ENCODE measurements around the gene AUTS2.

Gene AUTS2

DNA sequence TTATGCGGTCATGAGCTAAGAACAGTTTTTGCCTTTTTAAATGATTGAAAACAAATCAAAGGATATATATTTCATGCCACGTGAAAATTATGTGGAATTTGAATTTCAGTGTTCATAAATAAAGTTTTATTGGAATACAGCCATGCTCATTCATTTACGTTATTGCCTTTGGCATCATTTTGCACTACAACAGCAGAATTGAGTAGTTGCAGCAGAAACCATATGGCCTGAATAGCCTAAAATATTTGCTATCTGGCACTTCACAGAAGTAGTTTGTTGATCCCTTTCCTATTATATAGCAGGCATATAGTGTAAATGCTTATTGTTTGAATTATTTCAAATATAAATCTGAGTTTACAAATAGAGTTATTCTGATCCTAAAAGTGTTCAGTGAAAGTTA is 59.7 kb downstream of the AUTS2 start:
- Histone ChIP-seq H3K4me3 (ENCODE audit: low read depth, low read length) (no peak overlapping the region), H3K27ac (ENCODE audit: low read depth, low read length) (no peak overlapping the region), H3K9me3 (ENCODE audit: control insufficient read depth, insufficient read depth, low read depth, low read length) (no peaks in the 10 kb centered on the region), H3K4me1 (ENCODE audit: control insufficient read depth, insufficient read depth, low read length) (peaks cover 49% of the 10 kb centered on the region), H3K27me3 (ENCODE audit: control insufficient read depth, insufficient read depth, low read length) (peaks cover 10% of the 10 kb centered on the region; the same call in 1 of the 2 replicates), H3K36me3 (ENCODE audit: control insufficient read depth, insufficient read depth, low read length) (no peaks in the 10 kb centered on the region), H3K9ac (ENCODE audit: low read length) (no peak overlapping the region)

DNA sequence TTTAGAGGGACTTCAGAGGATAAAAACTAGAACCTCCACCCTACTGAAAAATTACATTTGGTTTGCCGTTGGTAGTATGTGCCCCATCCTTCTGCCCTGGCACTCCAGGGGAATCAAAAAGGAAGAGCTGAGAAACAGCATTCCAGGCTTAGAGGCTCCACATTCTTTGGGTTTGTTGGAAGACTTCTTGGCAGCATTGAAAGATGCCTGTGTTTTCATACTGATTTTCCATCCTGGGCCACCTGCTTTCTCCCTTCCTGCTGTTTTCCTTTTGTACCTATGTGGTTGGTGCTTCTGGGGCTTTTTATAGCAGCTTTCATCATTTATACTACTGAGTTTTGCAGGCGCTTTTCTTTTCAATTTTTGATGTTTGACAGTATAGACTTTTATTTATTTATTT is 61.7 kb downstream of the AUTS2 start:
- H3K4me1 ChIP-seq (ENCODE audit: control insufficient read depth, insufficient read depth, low read length), result peaks cover 35% of the 10 kb centered on the region
- H3K36me3 ChIP-seq (ENCODE audit: control insufficient read depth, insufficient read depth, low read length), result no peaks in the 10 kb centered on the region
- H3K9me3 ChIP-seq (ENCODE audit: control insufficient read depth, insufficient read depth, low read depth, low read length), result no peaks in the 10 kb centered on the region
- no peaks in the 10 kb centered on the region for H3K27me3 ChIP-seq (ENCODE audit: control insufficient read depth, insufficient read depth, low read length)
- no peak overlapping the region for H3K9ac ChIP-seq (ENCODE audit: low read length)
- no peak overlapping the region for H3K27ac ChIP-seq (ENCODE audit: low read depth, low read length)
- H3K4me3 ChIP-seq (ENCODE audit: low read depth, low read length), result no peak overlapping the region

DNA sequence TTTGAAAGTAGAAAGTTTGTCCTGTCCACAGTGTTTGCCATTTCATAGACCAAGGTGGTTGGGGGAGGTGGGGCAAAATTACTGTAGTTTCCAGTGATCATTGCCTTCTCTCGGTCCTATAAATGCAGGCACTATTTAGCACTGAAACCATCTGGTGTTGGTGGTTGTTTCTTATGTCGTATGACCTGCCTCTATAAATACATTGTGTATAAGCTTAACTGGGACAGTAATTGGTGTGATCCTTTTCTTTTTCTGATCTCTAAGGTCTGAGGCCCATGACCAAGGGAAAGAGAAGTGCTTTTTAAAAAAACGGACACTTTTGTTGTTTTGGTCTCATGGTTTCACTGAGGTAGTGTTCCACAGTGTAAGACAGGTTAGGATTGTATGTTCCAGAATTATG is 63.1 kb downstream of the AUTS2 start:
- Histone ChIP-seq H3K4me1 (ENCODE audit: control insufficient read depth, insufficient read depth, low read length) (peaks cover 22% of the 10 kb centered on the region), H3K27me3 (ENCODE audit: control insufficient read depth, insufficient read depth, low read length) (no peaks in the 10 kb centered on the region), H3K27ac (ENCODE audit: low read depth, low read length) (no peak overlapping the region), H3K9ac (ENCODE audit: low read length) (no peak overlapping the region), H3K4me3 (ENCODE audit: low read depth, low read length) (no peak overlapping the region), H3K9me3 (ENCODE audit: control insufficient read depth, insufficient read depth, low read depth, low read length) (no peaks in the 10 kb centered on the region), H3K36me3 (ENCODE audit: control insufficient read depth, insufficient read depth, low read length) (no peaks in the 10 kb centered on the region)

DNA sequence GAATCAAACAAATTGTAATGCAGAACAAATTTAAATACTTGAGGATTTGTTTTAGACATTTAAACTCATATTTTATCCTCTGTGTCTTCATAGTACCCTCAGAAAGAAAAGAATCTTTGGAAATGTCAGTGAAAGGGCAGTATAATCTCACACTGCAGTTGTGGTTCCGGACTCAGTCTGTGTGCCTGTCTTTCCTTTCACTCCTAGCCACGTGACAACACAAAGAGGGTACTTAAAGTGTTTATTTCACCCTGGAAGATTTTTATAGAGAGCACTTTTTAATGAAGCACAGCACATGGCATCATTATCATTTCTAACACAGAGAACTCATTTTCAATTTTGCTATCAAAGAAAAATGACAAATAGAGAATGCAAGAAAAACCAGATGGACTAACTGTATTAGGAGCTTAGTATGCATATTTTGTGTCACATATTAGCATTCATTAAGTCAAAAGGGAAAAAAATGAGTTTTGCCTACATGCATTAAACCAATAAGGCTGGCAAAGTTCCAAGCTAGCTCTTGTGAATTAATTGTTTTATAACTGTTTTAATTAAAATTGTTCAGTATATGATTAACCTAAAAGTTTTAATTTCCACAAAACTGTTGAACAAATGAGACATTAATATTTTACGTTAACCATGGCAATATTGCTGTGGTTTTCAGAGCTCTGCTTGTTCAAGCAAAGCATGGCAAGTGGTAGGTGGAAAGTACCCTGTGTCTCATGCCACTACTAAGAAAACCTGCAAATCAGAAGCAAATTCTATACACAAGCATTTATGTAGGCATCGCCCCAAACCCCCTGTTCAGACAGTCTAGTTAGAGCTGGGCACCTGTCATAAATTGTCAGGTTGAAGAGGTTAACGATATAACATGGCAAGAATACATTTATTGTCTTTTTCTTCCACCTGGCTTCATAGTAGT is 65.9 kb downstream of the AUTS2 start:
- Histone ChIP-seq H3K27me3 (ENCODE audit: control insufficient read depth, insufficient read depth, low read length) (no peaks in the 10 kb centered on the region), H3K4me3 (ENCODE audit: low read depth, low read length) (no peak overlapping the region), H3K4me1 (ENCODE audit: control insufficient read depth, insufficient read depth, low read length) (peaks cover 10% of the 10 kb centered on the region), H3K9ac (ENCODE audit: low read length) (no peak overlapping the region), H3K27ac (ENCODE audit: low read depth, low read length) (no peak overlapping the region), H3K9me3 (ENCODE audit: control insufficient read depth, insufficient read depth, low read depth, low read length) (no peaks in the 10 kb centered on the region), H3K36me3 (ENCODE audit: control insufficient read depth, insufficient read depth, low read length) (no peaks in the 10 kb centered on the region)

GRCh38 chr7:69665369-69665768 is 67.1 kb downstream of the AUTS2 start:
- Histone ChIP-seq H3K4me1 (ENCODE audit: control insufficient read depth, insufficient read depth, low read length) (no peaks in the 10 kb centered on the region; the same call in 1 of the 2 replicates), H3K36me3 (ENCODE audit: control insufficient read depth, insufficient read depth, low read length) (no peaks in the 10 kb centered on the region), H3K27me3 (ENCODE audit: control insufficient read depth, insufficient read depth, low read length) (no peaks in the 10 kb centered on the region), H3K4me3 (ENCODE audit: low read depth, low read length) (no peak overlapping the region), H3K9me3 (ENCODE audit: control insufficient read depth, insufficient read depth, low read depth, low read length) (no peaks in the 10 kb centered on the region), H3K27ac (ENCODE audit: low read depth, low read length) (no peak overlapping the region), H3K9ac (ENCODE audit: low read length) (no peak overlapping the region)

DNA sequence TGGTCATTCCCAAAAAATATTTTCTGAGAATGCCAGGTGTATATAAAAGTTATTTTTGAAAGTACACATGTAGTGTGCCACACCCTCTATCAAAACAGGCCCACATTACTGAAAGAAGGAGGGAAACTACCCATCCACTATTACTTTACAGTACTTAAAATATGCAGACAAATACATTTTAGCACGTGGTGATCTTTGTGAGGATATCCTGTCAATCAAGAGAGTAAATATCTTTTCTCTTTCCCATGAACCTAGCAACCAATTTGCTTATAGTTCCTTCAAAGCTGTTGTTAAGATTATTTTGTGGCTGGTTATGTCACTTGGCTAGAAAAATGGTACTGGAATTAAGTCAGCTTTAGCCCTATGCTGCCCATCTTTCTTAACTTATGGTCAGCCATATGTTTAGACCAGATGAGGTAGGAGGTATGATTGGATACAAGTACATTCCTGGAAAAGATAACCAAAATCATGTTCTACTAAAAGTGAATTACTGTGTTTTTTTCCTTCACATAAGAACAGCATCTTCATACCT is 70.1 kb downstream of the AUTS2 start:
- Histone ChIP-seq H3K27me3 (ENCODE audit: control insufficient read depth, insufficient read depth, low read length) (no peaks in the 10 kb centered on the region), H3K9ac (ENCODE audit: low read length) (no peak overlapping the region), H3K4me1 (ENCODE audit: control insufficient read depth, insufficient read depth, low read length) (no peaks in the 10 kb centered on the region), H3K4me3 (ENCODE audit: low read depth, low read length) (no peak overlapping the region), H3K9me3 (ENCODE audit: control insufficient read depth, insufficient read depth, low read depth, low read length) (no peaks in the 10 kb centered on the region), H3K27ac (ENCODE audit: low read depth, low read length) (no peak overlapping the region), H3K36me3 (ENCODE audit: control insufficient read depth, insufficient read depth, low read length) (no peaks in the 10 kb centered on the region)

- no peaks in the 10 kb centered on the region for H3K36me3 ChIP-seq (ENCODE audit: control insufficient read depth, insufficient read depth, low read length)
- H3K4me1 ChIP-seq (ENCODE audit: control insufficient read depth, insufficient read depth, low read length), result peaks cover 5% of the 10 kb centered on the region
- no peak overlapping the region for H3K4me3 ChIP-seq (ENCODE audit: low read depth, low read length)
- H3K9ac ChIP-seq (ENCODE audit: low read length), result no peak overlapping the region
- H3K27ac ChIP-seq (ENCODE audit: low read depth, low read length), result no peak overlapping the region
- H3K9me3 ChIP-seq (ENCODE audit: control insufficient read depth, insufficient read depth, low read depth, low read length), result no peaks in the 10 kb centered on the region
- no peaks in the 10 kb centered on the region for H3K27me3 ChIP-seq (ENCODE audit: control insufficient read depth, insufficient read depth, low read length)
Observed at GRCh38 chr7:69670701-69671100, 72.4 kb downstream of the AUTS2 start.

DNA sequence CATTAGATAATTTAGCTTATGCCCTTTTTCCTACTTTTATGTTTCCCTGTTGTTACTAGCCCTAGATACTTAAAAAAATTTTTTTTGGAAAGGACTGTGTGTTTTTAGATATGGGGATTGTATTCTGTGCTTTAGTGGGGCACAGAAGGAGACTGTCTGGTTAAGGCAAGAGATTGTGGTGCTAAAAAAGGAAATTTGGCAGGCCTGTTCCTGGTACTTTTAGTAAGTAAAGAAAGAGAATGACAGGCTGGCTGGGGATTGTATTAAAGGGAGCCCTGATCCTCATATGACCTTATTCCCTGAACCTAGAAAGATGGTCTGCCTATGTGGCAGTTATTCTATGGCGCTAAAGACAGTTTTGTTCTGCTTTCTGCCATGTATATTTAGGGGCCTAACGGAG is 74.8 kb downstream of the AUTS2 start:
- no peak overlapping the region for H3K4me3 ChIP-seq (ENCODE audit: low read depth, low read length)
- no peak overlapping the region for H3K27ac ChIP-seq (ENCODE audit: low read depth, low read length)
- no peaks in the 10 kb centered on the region for H3K36me3 ChIP-seq (ENCODE audit: control insufficient read depth, insufficient read depth, low read length)
- H3K9ac ChIP-seq (ENCODE audit: low read length), result no peak overlapping the region
- H3K4me1 ChIP-seq (ENCODE audit: control insufficient read depth, insufficient read depth, low read length), result peaks cover 21% of the 10 kb centered on the region
- H3K27me3 ChIP-seq (ENCODE audit: control insufficient read depth, insufficient read depth, low read length), result no peaks in the 10 kb centered on the region
- H3K9me3 ChIP-seq (ENCODE audit: control insufficient read depth, insufficient read depth, low read depth, low read length), result no peaks in the 10 kb centered on the region

- no peak overlapping the region for H3K27ac ChIP-seq (ENCODE audit: low read depth, low read length)
- H3K9ac ChIP-seq (ENCODE audit: low read length), result no peak overlapping the region
- no peaks in the 10 kb centered on the region for H3K9me3 ChIP-seq (ENCODE audit: control insufficient read depth, insufficient read depth, low read depth, low read length)
- H3K4me3 ChIP-seq (ENCODE audit: low read depth, low read length), result no peak overlapping the region
- H3K36me3 ChIP-seq (ENCODE audit: control insufficient read depth, insufficient read depth, low read length), result no peaks in the 10 kb centered on the region
- no peaks in the 10 kb centered on the region for H3K27me3 ChIP-seq (ENCODE audit: control insufficient read depth, insufficient read depth, low read length)
- peaks cover 31% of the 10 kb centered on the region for H3K4me1 ChIP-seq (ENCODE audit: control insufficient read depth, insufficient read depth, low read length)
Observed at GRCh38 chr7:69674701-69675182, 76.5 kb downstream of the AUTS2 start.

DNA sequence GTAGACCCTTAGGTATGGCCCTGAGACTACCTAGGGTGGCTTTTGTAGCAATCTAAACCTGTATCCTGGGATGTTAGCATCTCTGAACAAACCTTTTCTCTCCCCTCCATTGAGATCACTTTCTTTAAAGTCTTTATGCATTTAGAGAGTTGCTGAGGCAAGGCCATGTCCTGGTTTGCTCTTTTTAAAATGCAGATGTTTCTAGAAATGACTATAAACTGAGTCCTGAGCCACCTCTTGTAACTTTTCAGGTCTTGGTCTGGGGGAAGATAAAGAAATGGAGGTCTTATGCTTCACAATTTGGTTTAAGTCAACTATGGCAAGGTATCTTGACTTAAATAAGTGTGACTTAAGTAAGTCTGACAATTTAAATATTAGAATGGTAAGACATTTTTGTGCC is 78.0 kb downstream of the AUTS2 start:
- H3K4me3 ChIP-seq (ENCODE audit: low read depth, low read length), result no peak overlapping the region
- H3K27me3 ChIP-seq (ENCODE audit: control insufficient read depth, insufficient read depth, low read length), result no peaks in the 10 kb centered on the region
- H3K4me1 ChIP-seq (ENCODE audit: control insufficient read depth, insufficient read depth, low read length), result peaks cover 31% of the 10 kb centered on the region
- no peak overlapping the region for H3K27ac ChIP-seq (ENCODE audit: low read depth, low read length)
- H3K36me3 ChIP-seq (ENCODE audit: control insufficient read depth, insufficient read depth, low read length), result no peaks in the 10 kb centered on the region
- H3K9me3 ChIP-seq (ENCODE audit: control insufficient read depth, insufficient read depth, low read depth, low read length), result no peaks in the 10 kb centered on the region
- H3K9ac ChIP-seq (ENCODE audit: low read length), result no peak overlapping the region

DNA sequence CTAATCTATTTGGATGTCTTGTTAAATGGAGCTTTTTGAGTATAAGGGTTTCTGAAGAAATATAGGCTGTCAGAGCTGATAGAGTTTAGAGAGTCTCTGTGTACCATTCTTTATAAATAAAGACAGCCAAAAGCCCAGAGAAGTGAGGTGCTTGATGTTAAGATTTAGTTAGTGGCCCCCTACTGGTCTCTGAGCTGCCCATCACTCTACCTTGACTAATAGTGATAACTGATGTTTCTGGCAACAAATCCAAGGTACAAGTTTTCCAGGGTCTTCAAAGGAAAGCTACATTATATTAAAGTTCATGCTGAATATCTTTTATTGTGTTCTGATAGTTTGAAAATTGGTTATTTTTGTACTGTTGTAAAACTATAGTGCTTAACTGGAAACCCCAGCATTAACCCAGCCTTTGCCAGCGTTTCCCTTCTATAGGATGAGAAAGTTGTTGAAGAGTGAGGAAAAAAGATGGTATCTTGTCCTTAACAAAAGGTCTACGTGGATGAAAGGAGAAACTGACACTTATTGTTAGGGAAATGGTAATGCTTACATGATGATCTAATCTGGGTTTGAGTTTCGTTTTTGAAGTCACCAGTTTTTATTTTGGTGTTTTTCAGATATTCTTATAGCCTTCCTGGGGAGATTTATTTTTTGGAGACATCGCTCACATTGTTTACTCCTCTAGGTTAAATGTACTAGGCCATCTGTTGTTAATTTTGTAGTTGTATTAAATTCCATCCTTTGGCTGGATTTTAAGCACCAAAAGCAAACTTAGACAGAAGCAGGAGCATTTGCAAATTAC is 79.0 kb downstream of the AUTS2 start:
- no peak overlapping the region for H3K9ac ChIP-seq (ENCODE audit: low read length)
- H3K36me3 ChIP-seq (ENCODE audit: control insufficient read depth, insufficient read depth, low read length), result no peaks in the 10 kb centered on the region
- H3K4me1 ChIP-seq (ENCODE audit: control insufficient read depth, insufficient read depth, low read length), result peaks cover 31% of the 10 kb centered on the region
- no peak overlapping the region for H3K4me3 ChIP-seq (ENCODE audit: low read depth, low read length)
- no peaks in the 10 kb centered on the region for H3K27me3 ChIP-seq (ENCODE audit: control insufficient read depth, insufficient read depth, low read length)
- H3K9me3 ChIP-seq (ENCODE audit: control insufficient read depth, insufficient read depth, low read depth, low read length), result no peaks in the 10 kb centered on the region
- no peak overlapping the region for H3K27ac ChIP-seq (ENCODE audit: low read depth, low read length)
